ENCODE results near the gene MTX1. TPM values are rescaled to one million over a fixed set of nuclear protein-coding genes. Genes with fewer than 3 reads are reported as not detected.

MTX1 gene
- total and polyA plus RNA-seq, 2 of the 4 experiments (the other 2 are of a cell fraction) = 67.2 to 73.7 TPM

DNA sequence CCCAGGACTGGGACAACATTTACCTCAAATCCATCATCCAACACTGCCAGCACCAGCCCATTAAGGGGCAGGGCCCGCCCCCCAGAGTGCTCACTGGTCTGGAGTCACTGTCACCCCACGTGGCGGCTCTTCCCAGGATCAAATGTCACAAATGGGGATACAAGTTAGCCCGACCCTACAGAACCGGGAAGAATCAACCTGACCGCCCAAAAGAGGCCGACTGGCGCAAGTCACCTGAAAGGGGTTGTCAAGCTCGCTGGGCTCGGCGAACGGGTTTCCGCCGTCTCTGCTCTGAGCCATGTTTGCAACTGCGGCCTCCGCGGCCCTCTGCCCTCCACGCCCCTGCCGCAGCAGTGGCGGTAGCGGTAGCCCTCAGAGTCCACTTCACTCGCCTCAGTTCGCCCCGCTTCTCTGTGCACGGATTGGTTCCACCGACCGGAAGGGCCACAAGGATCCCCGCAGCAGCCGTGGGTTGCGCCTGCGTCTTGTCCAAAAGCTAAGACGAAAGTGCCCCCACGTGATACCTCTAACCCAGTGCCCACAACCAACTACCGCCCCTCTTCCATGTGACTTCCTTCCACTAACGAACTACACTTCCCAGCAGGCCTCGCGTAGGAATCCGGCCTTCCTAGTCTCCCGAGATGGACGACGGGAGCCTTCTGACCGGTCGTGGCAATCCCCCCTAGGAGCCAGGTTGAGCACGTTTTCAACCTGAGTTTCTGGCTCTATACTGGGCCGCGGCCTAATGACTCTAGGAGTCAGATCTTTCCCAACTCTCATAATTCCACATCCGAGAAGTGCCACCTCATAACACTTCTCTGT is 53.6 kb downstream of the MTX1 start, which contains the start of gene SCAMP3 (continued):
- TF ChIP-seq, protein P1, sequence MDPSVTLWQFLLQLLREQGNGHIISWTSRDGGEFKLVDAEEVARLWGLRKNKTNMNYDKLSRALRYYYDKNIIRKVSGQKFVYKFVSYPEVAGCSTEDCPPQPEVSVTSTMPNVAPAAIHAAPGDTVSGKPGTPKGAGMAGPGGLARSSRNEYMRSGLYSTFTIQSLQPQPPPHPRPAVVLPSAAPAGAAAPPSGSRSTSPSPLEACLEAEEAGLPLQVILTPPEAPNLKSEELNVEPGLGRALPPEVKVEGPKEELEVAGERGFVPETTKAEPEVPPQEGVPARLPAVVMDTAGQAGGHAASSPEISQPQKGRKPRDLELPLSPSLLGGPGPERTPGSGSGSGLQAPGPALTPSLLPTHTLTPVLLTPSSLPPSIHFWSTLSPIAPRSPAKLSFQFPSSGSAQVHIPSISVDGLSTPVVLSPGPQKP (IDR thresholded peaks at IDR 0.05; ENCODE audit: borderline replicate concordance, low read depth, low read length) = no peak

- intact Hi-C loops (cut with micrococcal nuclease) (loop anchor here (5.0 kb wide), 1 partner anchor 44 kb away; the partner anchor contains the start of gene FDPS), dilution Hi-C loops (cut with HindIII; ENCODE audit: low sequenced_read_pairs, unreplicated experiment) (no loop called here), in situ Hi-C loops (cut with MboI; ENCODE audit: low sequenced_read_pairs) (no loop called here)
- Histone ChIP-seq H3K27me3 (ENCODE audit: control insufficient read depth, insufficient read depth, low read length) (no peaks in the 10 kb centered on the region), H3K23ac (ENCODE audit: low read depth, low read length) (no peak overlapping the region), H3K79me1 (ENCODE audit: low read depth in 1 of 2, low read length in 2 of 2) (peaks cover 22 to 32% of the 10 kb centered on the region in 2 experiments), H3K4me1 (ENCODE audit: control insufficient read depth, insufficient read depth, low read length) (peaks cover 2% of the 10 kb centered on the region), H3K4ac (ENCODE audit: low read depth, low read length) (no peak overlapping the region; the same call in 1 of the 2 replicates), H4K91ac (ENCODE audit: insufficient read depth, low read depth, low read length) (no peak overlapping the region), H3K36me3 (ENCODE audit: control insufficient read depth, insufficient read depth, low read length) (peaks cover 36% of the 10 kb centered on the region), H3K4me3 (ENCODE audit: insufficient read depth, low read depth, low read length) (no peak overlapping the region), H3K56ac (ENCODE audit: extremely low read depth, insufficient read depth, low read length) (no peak overlapping the region), H2BK15ac (ENCODE audit: low read depth, low read length) (no peak overlapping the region), H3K18ac (ENCODE audit: low read depth, low read length) (no peak overlapping the region), H4K20me1 (ENCODE audit: insufficient read depth, low read length) (no peaks in the 10 kb centered on the region), H3K9me1 (ENCODE audit: insufficient read depth, low read length) (peaks cover 4% of the 10 kb centered on the region; the same call in 1 of the 2 replicates), H2BK120ac (ENCODE audit: low read depth, low read length) (no peak overlapping the region), H2AK5ac (ENCODE audit: low read depth, low read length) (no peak overlapping the region), H3K27ac (ENCODE audit: insufficient read depth, low read length) (no peak overlapping the region), H3K14ac (replicated peaks; ENCODE audit: low read depth, low read length) (no peak overlapping the region), H3K9ac (ENCODE audit: low read depth, low read length) (no peak overlapping the region), H2BK20ac (ENCODE audit: low read depth, low read length) (no peak overlapping the region), H2AK9ac (replicated peaks; ENCODE audit: low read depth, low read length, poor library complexity) (no peak overlapping the region), H4K5ac (ENCODE audit: low read depth, low read length) (no peak overlapping the region), H2BK5ac (ENCODE audit: low read depth, low read length, poor library complexity, severe bottlenecking) (no peak overlapping the region), H3K4me2 (ENCODE audit: low read depth, low read length) (no peak overlapping the region), H4K8ac (ENCODE audit: low read depth in 2 of 2, low read length in 2 of 2) (peak overlapping the region in 1 of 2 experiments; percentile 96; a peak in 2 of 4 replicates), H3K9me3 (ENCODE audit: control insufficient read depth, insufficient read depth, low read length) (no peaks in the 10 kb centered on the region), H2AFZ (replicated peaks; ENCODE audit: low read length, poor library complexity) (no peak overlapping the region)
- no peak for ATAC-seq (ENCODE audit: low read depth)
- ChIA-PET CTCF (no interaction called here), POLR2A (ENCODE audit: unreplicated experiment) (no interaction called here)
- TSS peak; percentile 35 for BruUV-seq (replicated peaks)
- 95% methylated on average over 8 of the region's 11 CpGs; no CpG with 5 or more reads in 1 of the 2 experiments for WGBS, 2 experiments (ENCODE audit: extremely low coverage in 2 of 2, insufficient read length in 1 of 2)
- DNase-seq = no peak
- TF ChIP-seq, protein P1 (IDR thresholded peaks at IDR 0.05; ENCODE audit: borderline replicate concordance, low read depth, low read length) = no peak
- TF ChIP-seq FOS (IDR thresholded peaks at IDR 0.05; ENCODE audit: low read depth, low read length) = no peak
- TF ChIP-seq NFE2L2 (IDR thresholded peaks at IDR 0.05; ENCODE audit: low read depth, low read length) = no peak
- TF ChIP-seq BHLHE40 (IDR thresholded peaks at IDR 0.05; ENCODE audit: low read depth, low read length) = no peak
Measured at GRCh38 chr1:155263067-155263466, 54.6 kb downstream of the MTX1 start.
